Heart left ventricle (tissue), 16 donors: ENCODE results near the gene COG4. TPM values are rescaled to one million over a fixed set of nuclear protein-coding genes. Genes with fewer than 3 reads are reported as not detected.

Source experiments
- ATAC-seq, 4 donors: fragments of 200-7000 bp; cut with Tn5 transposase; one replicate each; pipeline ENCODE4 v1.9.1; 2020 to 2022; ENCODE audit warnings: moderate library complexity in 4 of 4, mild to moderate bottlenecking in 3 of 4, moderate number of reproducible peaks in 1 of 4
- DNase-seq, 5 donors: peaks; one replicate each; pipeline ENCODE4 v3.0.0-alpha.2; 2020
- H3K27ac ChIP-seq, 12 donors: fragments of 200-600 bp; sonication (generic) in 4 of 12; one replicate each; pipeline versions ENCODE4 v1.5.0 to v1.8.0; 2016 to 2022; ENCODE audit warnings: mild to moderate bottlenecking in 2 of 12
- H3K27me3 ChIP-seq, 9 donors: fragments of 200-600 bp; sonication (generic) in 2 of 9; one replicate each; pipeline versions ENCODE4 v1.5.1 to v1.8.0; 2016 to 2022; ENCODE audit warnings: mild to moderate bottlenecking in 3 of 9
- H3K36me3 ChIP-seq, 9 donors: fragments of 200-600 bp; sonication (generic) in 2 of 9; one replicate each; pipeline versions ENCODE4 v1.5.0 to v1.8.0; 2018 to 2022; ENCODE audit warnings: mild to moderate bottlenecking in 2 of 9
- H3K4me1 ChIP-seq, 12 donors: fragments of 200-600 bp; sonication (generic) in 4 of 12; one replicate each; pipeline versions ENCODE4 v1.5.0 to v1.8.0; 2016 to 2022; ENCODE audit warnings: mild to moderate bottlenecking in 3 of 12
- H3K4me3 ChIP-seq, 12 donors: fragments of 200-600 bp; sonication (generic) in 4 of 12; one replicate each; pipeline versions ENCODE4 v1.5.0 to v1.8.0; 2017 to 2022; ENCODE audit warnings: mild to moderate bottlenecking in 9 of 12, moderate library complexity in 4 of 12
- H3K9me3 ChIP-seq, 12 donors: fragments of 200-600 bp; sonication (generic) in 4 of 12; one replicate each; pipeline versions ENCODE4 v1.5.0 to v1.8.0; 2016 to 2022; ENCODE audit warnings: mild to moderate bottlenecking in 1 of 12
- POLR2A ChIP-seq, 2 donors: fragments of 450-650 bp; IDR thresholded peaks; one replicate each; pipeline ENCODE4 v1.6.1; 2017; ENCODE audit warnings: antibody characterized with exemption in 2 of 2, mild to moderate bottlenecking in 2 of 2, moderate library complexity in 2 of 2
- WGBS, 4 donors: extraction: QIAGEN DNeasy Blood & Tissue Kit in 2 of 4; methylation state at CpG; one replicate each; pipeline versions ENCODE4 v1.1.5 to v1.1.7; 2013 to 2018; 5-methylcytosine and 5-hydroxymethylcytosine counted together
- intact Hi-C, 10 donors: fragments of 100-400 bp; cut with DNase I; formaldehyde crosslinking; loops; one replicate each; pipeline versions ENCODE4 v1.11.1 to v1.14.2; 2022
- polyA plus RNA-seq, 2 donors: library from polyadenylated mRNA; stranded (reverse); fragments of 200-250 nt; gene quantifications; one replicate each; pipeline ENCODE4 v1.2.3, GENCODE V29; 2013
- total RNA-seq, 9 donors: library from RNA; depleted of rRNA in 2 of 9; stranded (reverse); fragments of >200 nt in 2 of 9; fragmentation: NEBNext Ultra II Directional in 3 of 9; extraction: Animal tissue kit (Norgen Biotek cat#: 25700) in 3 of 9; gene quantifications; one replicate each; pipeline versions ENCODE4 v1.1.0 to v1.2.4, GENCODE V29; 2016 to 2023
- TF ChIP-seq, protein P1 (sequence below), 12 donors: fragments of 200-600 bp; sonication (generic) in 4 of 12; IDR thresholded peaks; one replicate each; pipeline versions ENCODE4 v1.5.0 to v1.8.0; 2018 to 2022; ENCODE audit warnings: antibody characterized with exemption in 12 of 12, mild to moderate bottlenecking in 5 of 12
- donor health status: ischemic (EF 13 %, LVEDD 7.1; RV severe dilation, severe dysfunction).
- donor health status: healthy with polysubstance abuse.
- donor health status: DM: no; HTN: yes; CAD: no.
- donor health status: DM: no; HTN: no; CAD: no.
- donor health status: ischemic (EF 25% LVEDD 6.9; RV normal size, moderate dysfunction).
- donor health status: ischemic (EF 25% LVEDD 5.7; RV mildly dilated, moderate dysfunction).
- donor health status: healthy.
- donor health status: DM: yes; HTN: yes; CAD: no.
- donor health status: ischemic (EF 35%, LVEDD 5.7; RV mildly dilated, moderate dysfunction).
- donor health status: nonischemic (EF 11% LVEDD 7.7; RV severe dilation, severe dysfunction).
- donor health status: DM: yes; HTN: yes; CAD: no.
- donor health status: PGD.
- donor health status: ischemic (EF 29% LVEDD 5.4; RV normal size, mild dysfunction).
- donor health status: nonischemic (EF 23%, LVEDD 6.1; RV moderate dilation, normal function).

The COG4 gene
- total and polyA plus RNA-seq, 11 donors, result 30.7 to 45.7 (median 39.8) TPM

DNA sequence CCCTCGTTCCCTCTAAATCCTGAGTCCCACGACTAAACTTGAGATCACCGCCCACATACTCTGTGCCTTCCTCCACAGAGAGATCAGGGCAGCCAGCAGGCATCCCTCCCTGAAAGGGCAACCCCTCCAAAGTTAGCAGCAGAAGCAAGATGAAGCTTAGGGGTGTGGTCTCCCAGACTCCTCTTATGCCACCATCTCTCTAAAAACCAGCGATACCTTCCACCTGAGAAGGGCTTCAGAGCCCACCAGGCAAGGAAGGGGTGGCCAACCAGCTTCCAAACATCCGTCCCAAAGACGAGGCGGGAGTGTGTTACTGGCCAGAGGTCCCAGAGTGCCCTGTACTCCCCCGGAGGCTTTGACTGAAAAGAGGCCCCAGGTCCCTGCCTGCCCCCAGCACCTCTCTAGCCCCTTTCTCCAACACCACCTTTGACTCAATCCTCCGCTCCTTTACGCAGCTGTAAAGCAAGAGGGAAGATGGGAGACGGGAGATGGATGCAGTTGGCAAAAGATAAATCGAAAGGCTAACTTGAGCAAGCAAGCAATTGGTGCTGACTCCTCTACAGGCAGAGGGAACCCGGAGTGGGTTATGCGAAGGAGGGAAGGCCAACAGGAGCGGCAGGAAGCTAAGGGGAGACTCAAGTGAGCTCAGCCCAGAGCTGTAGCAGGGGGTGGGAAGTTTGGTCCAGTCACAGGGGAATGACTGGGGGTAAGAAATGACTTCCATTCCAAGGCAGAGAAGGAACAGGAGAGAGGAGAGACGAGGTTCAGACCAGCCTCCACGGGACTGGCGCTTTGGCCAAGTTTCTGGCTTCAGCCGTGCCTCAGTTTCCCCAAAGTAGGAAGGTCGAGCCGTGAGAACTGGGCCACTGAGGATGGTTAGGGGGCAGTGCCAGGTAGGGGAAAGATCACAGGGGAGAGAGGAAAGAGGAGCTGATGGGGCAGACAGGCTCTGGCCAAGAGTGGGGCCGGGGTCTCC lies 85.5 kb downstream of the COG4 start:
- peaks cover 0 to 7% (median 0%) of the 10 kb centered on the region in 9 donors for H3K36me3 ChIP-seq
- WGBS, 4 donors, result 13 to 20% (median 16%) methylated on average over 22 of the region's 22 CpGs
- intact Hi-C loops, result loop anchor here in 7 of 10 donors (2.0 to 5.0 kb wide), 4 partner anchors 41 to 57 kb away; no protein-coding TSS in a partner anchor
- TF ChIP-seq POLR2A (IDR thresholded peaks at IDR 0.05), result no peak
- TF ChIP-seq, protein P1, sequence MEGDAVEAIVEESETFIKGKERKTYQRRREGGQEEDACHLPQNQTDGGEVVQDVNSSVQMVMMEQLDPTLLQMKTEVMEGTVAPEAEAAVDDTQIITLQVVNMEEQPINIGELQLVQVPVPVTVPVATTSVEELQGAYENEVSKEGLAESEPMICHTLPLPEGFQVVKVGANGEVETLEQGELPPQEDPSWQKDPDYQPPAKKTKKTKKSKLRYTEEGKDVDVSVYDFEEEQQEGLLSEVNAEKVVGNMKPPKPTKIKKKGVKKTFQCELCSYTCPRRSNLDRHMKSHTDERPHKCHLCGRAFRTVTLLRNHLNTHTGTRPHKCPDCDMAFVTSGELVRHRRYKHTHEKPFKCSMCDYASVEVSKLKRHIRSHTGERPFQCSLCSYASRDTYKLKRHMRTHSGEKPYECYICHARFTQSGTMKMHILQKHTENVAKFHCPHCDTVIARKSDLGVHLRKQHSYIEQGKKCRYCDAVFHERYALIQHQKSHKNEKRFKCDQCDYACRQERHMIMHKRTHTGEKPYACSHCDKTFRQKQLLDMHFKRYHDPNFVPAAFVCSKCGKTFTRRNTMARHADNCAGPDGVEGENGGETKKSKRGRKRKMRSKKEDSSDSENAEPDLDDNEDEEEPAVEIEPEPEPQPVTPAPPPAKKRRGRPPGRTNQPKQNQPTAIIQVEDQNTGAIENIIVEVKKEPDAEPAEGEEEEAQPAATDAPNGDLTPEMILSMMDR (IDR thresholded peaks at IDR 0.05), result no peak
- DNase-seq (peak in 1 of 5 donors; percentile 37), ATAC-seq (no peak)
- peak overlapping the region; percentile 42 to 98 (median 80) for H3K4me3 ChIP-seq
- H3K27me3 ChIP-seq, result no peaks in the 10 kb centered on the region
- H3K4me1 ChIP-seq, result peaks cover 8 to 62% (median 41%) of the 10 kb centered on the region in 12 donors
- peak overlapping the region; percentile 50 to 85 (median 77) for H3K27ac ChIP-seq
- H3K9me3 ChIP-seq, result no peaks in the 10 kb centered on the region

DNA sequence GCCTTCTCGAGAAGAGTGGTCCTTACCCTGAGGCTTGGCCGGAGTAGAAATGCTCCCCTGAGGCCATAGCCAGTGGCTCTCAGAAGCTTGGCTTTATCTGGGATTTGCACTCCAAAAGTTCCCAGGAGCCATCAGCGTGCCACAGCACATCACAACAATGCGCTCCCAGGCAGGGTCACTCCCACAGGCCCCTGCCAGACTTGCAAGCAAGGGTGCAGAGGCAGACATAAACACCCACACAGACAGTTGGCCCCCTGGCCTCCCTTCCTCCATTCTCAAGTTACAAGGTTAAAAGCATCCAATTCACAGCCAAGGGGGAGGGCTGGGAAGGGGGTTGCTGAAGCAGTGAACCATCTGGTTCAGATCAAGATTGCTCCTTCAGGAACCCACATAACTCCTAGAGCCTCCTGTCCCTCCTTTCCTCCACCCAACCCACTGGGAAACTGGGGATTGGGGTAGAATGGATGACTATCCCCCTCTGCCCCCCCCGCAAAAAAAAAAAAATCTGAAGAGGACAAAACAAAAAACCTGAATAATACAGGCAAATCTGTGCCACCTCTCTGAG lies 86.3 kb downstream of the COG4 start:
- Histone ChIP-seq H3K27me3 (no peaks in the 10 kb centered on the region), H3K27ac (peak overlapping the region in 8 of 12 donors; percentile 13 to 81 (median 70)), H3K4me3 (peak overlapping the region in 9 of 12 donors; percentile 75 to 98 (median 83)), H3K9me3 (no peaks in the 10 kb centered on the region), H3K36me3 (peaks cover 0 to 7% (median 0%) of the 10 kb centered on the region in 9 donors), H3K4me1 (peaks cover 12 to 69% (median 48%) of the 10 kb centered on the region in 12 donors)
- WGBS, 4 donors, result 24 to 51% (median 39%) methylated on average over 3 to 5 of the region's 5 CpGs
- intact Hi-C loops, result loop anchor here in 6 of 10 donors (5.0 kb wide), 3 partner anchors 40 to 55 kb away; no protein-coding TSS in a partner anchor
- TF ChIP-seq, protein P1 (IDR thresholded peaks at IDR 0.05), result no peak
- TF ChIP-seq POLR2A (IDR thresholded peaks at IDR 0.05), result no peak
- DNase-seq (no peak), ATAC-seq (no peak)

DNA sequence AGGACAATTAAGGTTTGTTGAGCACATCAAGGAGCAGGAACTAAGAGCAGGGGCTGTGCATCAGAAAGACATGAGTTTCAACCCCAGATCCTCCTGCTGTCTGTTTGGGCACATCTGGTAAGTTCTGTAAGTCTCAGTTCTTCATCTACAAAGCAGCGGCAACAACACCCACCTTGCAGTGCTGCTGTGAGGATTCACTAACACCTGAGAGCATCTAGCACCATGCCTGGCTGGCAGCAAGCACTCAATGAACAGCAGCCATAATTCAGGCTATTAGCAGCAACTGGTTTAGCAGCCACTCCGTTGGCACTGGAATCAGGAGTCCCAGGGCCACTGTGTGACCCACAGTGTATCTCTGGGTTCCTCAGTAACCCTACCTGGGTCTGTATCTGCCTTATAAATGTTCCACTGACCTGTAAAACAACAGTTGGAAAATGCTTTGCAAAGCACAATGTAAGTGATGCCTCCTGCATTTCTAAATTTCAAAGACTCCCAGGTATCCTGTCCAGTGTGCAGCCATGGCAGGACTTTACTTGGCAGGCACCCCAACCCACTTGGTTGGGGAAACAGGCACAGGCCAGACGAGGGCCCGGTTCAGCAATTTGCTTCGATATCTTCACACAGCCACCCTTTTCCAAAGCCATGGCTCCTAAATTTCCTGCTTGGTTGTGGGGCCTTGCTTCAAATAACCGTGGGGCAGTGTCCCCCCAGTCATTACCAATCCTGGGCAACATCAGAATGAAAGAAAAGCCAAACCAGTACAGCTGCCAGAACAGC lies 88.7 kb downstream of the COG4 start:
- no peak for DNase-seq
- 63 to 73% (median 72%) methylated on average over 6 of the region's 6 CpGs for WGBS, 4 donors
- no peaks in the 10 kb centered on the region for H3K9me3 ChIP-seq
- intact Hi-C loops, result loop anchor here in 8 of 10 donors (5.0 kb wide), 3 partner anchors 37 to 52 kb away; no protein-coding TSS in a partner anchor
- TF ChIP-seq, protein P1 (IDR thresholded peaks at IDR 0.05), result no peak
- no peak for TF ChIP-seq POLR2A (IDR thresholded peaks at IDR 0.05)
- ATAC-seq, result no peak
- H3K36me3 ChIP-seq, result peaks cover 0 to 7% (median 0%) of the 10 kb centered on the region in 9 donors
- peaks cover 28 to 88% (median 72%) of the 10 kb centered on the region in 12 donors for H3K4me1 ChIP-seq
- H3K27me3 ChIP-seq, result no peaks in the 10 kb centered on the region
- H3K4me3 ChIP-seq, result no peak overlapping the region
- peak overlapping the region in 5 of 12 donors; percentile 49 to 97 (median 60) for H3K27ac ChIP-seq
